WTC11 (cell line): ENCODE data around the gene TMEM198. TPM values are rescaled to one million over a fixed set of nuclear protein-coding genes. Genes with fewer than 3 reads are reported as not detected.

ENCODE experiments used
- ATAC-seq: fragments of 200-7000 bp; cut with Tn5 transposase; 2 replicates; pipeline ENCODE4 v1.10.0; 2021; ENCODE audit warnings: mild to moderate bottlenecking, moderate library complexity
- CTCF ChIA-PET: fragments of 300-600 bp; sonication (Branson Sonifier 250); formaldehyde crosslinking; loops from one replicate; lab custom pipeline; 2021; ENCODE audit warnings: antibody characterized with exemption; lab: Charles Lee
- POLR2A ChIA-PET: fragments of 350-600 bp; sonication (Branson Sonifier 250); formaldehyde crosslinking; loops from one replicate; lab custom pipeline; 2021; ENCODE audit warnings: antibody characterized with exemption; lab: Charles Lee
- DNase-seq: peaks from one replicate; pipeline ENCODE4 v3.0.0; 2021; ENCODE audit warnings: low spot score
- H3K27ac Mint-ChIP-seq: 2 replicates; pipeline ENCODE4 v1.8.0; 2021; ENCODE audit warnings: mixed read lengths
- H3K27me3 Mint-ChIP-seq: 2 replicates; pipeline ENCODE4 v1.8.0; 2021; ENCODE audit warnings: low read depth, mild to moderate bottlenecking, moderate library complexity, mixed read lengths
- H3K36me3 Mint-ChIP-seq: 2 replicates; pipeline ENCODE4 v1.8.0; 2021; ENCODE audit warnings: mixed read lengths
- H3K4me1 Mint-ChIP-seq: 2 replicates; pipeline ENCODE4 v1.8.0; 2022; ENCODE audit warnings: mixed read lengths
- H3K4me3 Mint-ChIP-seq: 2 replicates; pipeline ENCODE4 v1.8.0; 2021; ENCODE audit warnings: mild to moderate bottlenecking, moderate library complexity, mixed read lengths
- H3K9me3 Mint-ChIP-seq: 2 replicates; pipeline ENCODE4 v1.8.0; 2021; ENCODE audit warnings: mixed read lengths
- FOXP1 ChIP-seq: sonication (generic); formaldehyde crosslinking; IDR thresholded peaks from 2 replicates; pipeline ENCODE4 v1.8.0; 2022; ENCODE audit warnings: missing genetic modification reagents, mild to moderate bottlenecking, moderate library complexity, borderline replicate concordance
- GABPB1 ChIP-seq: sonication (generic); formaldehyde crosslinking; IDR thresholded peaks from 2 replicates; pipeline ENCODE4 v1.8.1; 2023; ENCODE audit warnings: mild to moderate bottlenecking, missing genetic modification reagents
- GRHL2 ChIP-seq: fragments of 250-450 bp; sonication (Bioruptor Pico); IDR thresholded peaks from 2 replicates; pipeline ENCODE4 v1.8.0; 2022; ENCODE audit warnings: mild to moderate bottlenecking, moderate library complexity; ENCODE audit not compliant: insufficient replicate concordance, severe bottlenecking
- JUN ChIP-seq: sonication (generic); formaldehyde crosslinking; IDR thresholded peaks from 2 replicates; pipeline ENCODE4 v1.8.0; 2023; ENCODE audit warnings: mild to moderate bottlenecking, missing genetic modification reagents
- NFATC4 ChIP-seq: fragments of 250-450 bp; sonication (Bioruptor Pico); IDR thresholded peaks from 2 replicates; pipeline ENCODE4 v1.9.0; 2021; ENCODE audit warnings: mild to moderate bottlenecking
- NR1H2 ChIP-seq: sonication (generic); formaldehyde crosslinking; IDR thresholded peaks from 2 replicates; pipeline ENCODE4 v1.9.0; 2021; ENCODE audit warnings: mild to moderate bottlenecking, moderate library complexity, missing genetic modification reagents
- PRRX2 ChIP-seq: fragments of 250-450 bp; sonication (Bioruptor Pico); IDR thresholded peaks from 2 replicates; pipeline ENCODE4 v1.8.0; 2021; ENCODE audit warnings: mild to moderate bottlenecking
- RORB ChIP-seq: fragments of 250-450 bp; sonication (Bioruptor Pico); IDR thresholded peaks from 2 replicates; pipeline ENCODE4 v1.9.0; 2021; ENCODE audit warnings: mild to moderate bottlenecking
- TEAD1 ChIP-seq: sonication (generic); formaldehyde crosslinking; IDR thresholded peaks from 2 replicates; pipeline ENCODE4 v1.8.0; 2022; ENCODE audit warnings: mild to moderate bottlenecking, missing genetic modification reagents
- TEAD4 ChIP-seq: sonication (generic); formaldehyde crosslinking; IDR thresholded peaks from 2 replicates; pipeline ENCODE4 v1.8.0; 2022; ENCODE audit warnings: mild to moderate bottlenecking, missing genetic modification reagents
- ZNF317 ChIP-seq: sonication (generic); formaldehyde crosslinking; IDR thresholded peaks from 2 replicates; pipeline ENCODE4 v1.8.1; 2023; ENCODE audit warnings: low read depth, mild to moderate bottlenecking, moderate library complexity, missing genetic modification reagents, borderline replicate concordance
- total RNA-seq: library from RNA; stranded (reverse); gene quantifications from 3 replicates; pipeline ENCODE4 v1.2.3, GENCODE V29; 2021
- TF ChIP-seq, protein P1 (sequence below): sonication (generic); formaldehyde crosslinking; IDR thresholded peaks from 2 replicates; pipeline ENCODE4 v1.8.1; 2022; ENCODE audit warnings: low read depth, missing genetic modification reagents, borderline replicate concordance
- TF ChIP-seq, protein P2 (sequence below): sonication (generic); formaldehyde crosslinking; IDR thresholded peaks from 2 replicates; pipeline ENCODE4 v1.8.1; 2023; ENCODE audit warnings: mild to moderate bottlenecking, missing genetic modification reagents
- TF ChIP-seq, protein P3 (sequence below): sonication (generic); formaldehyde crosslinking; IDR thresholded peaks from 2 replicates; pipeline ENCODE4 v1.8.0; 2023; ENCODE audit warnings: missing genetic modification reagents, mild to moderate bottlenecking, borderline replicate concordance
- TF ChIP-seq, protein P4 (sequence below): sonication (generic); formaldehyde crosslinking; conservative IDR thresholded peaks from 2 replicates; pipeline ENCODE4 v1.8.1; 2022; ENCODE audit warnings: mild to moderate bottlenecking, missing genetic modification reagents
- TF ChIP-seq, protein P5 (sequence below): sonication (generic); formaldehyde crosslinking; IDR thresholded peaks from 2 replicates; pipeline ENCODE4 v1.8.0; 2022; ENCODE audit warnings: mild to moderate bottlenecking, missing genetic modification reagents
- TF ChIP-seq, protein P6 (sequence below): fragments of 250-450 bp; sonication (Bioruptor Pico); IDR thresholded peaks from 2 replicates; pipeline ENCODE4 v1.9.0; 2021; ENCODE audit warnings: mild to moderate bottlenecking, borderline replicate concordance

Gene TMEM198
- total RNA-seq, 1 experiment from 2014 or later, result 7.1 TPM

DNA sequence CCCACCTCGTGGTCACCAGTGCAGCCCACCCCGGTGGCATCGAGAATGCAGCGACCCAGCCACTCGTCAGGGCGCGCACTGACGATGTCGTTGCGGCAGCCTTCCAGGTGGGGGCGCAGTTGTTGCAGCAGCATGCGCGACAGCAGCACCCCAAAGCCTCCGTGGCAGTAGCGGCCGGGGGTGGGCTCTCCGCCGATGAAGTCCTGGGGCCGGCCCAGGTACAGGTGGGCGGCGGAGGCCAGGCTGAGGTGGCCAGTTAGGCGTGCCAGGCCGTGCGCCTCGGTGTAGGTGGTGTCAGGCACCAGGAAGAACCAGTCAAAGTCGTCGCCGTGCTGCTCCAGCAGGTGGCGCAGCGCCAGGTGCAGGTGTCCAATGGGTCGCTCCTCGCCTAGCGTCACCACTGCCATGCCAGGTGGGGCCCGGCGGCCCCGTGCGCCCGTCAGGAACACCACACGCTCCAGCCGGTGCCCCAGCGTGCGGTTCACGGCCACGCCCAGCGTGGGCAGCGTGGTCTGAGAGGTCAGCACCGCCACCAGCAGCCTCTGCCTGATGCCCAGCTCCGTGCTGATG is 2.1 kb upstream of the TMEM198 start (continued):
- TF ChIP-seq, protein P1, sequence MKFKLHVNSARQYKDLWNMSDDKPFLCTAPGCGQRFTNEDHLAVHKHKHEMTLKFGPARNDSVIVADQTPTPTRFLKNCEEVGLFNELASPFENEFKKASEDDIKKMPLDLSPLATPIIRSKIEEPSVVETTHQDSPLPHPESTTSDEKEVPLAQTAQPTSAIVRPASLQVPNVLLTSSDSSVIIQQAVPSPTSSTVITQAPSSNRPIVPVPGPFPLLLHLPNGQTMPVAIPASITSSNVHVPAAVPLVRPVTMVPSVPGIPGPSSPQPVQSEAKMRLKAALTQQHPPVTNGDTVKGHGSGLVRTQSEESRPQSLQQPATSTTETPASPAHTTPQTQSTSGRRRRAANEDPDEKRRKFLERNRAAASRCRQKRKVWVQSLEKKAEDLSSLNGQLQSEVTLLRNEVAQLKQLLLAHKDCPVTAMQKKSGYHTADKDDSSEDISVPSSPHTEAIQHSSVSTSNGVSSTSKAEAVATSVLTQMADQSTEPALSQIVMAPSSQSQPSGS (CRISPR knock-in tag), result no peak
- TF ChIP-seq, protein P2, sequence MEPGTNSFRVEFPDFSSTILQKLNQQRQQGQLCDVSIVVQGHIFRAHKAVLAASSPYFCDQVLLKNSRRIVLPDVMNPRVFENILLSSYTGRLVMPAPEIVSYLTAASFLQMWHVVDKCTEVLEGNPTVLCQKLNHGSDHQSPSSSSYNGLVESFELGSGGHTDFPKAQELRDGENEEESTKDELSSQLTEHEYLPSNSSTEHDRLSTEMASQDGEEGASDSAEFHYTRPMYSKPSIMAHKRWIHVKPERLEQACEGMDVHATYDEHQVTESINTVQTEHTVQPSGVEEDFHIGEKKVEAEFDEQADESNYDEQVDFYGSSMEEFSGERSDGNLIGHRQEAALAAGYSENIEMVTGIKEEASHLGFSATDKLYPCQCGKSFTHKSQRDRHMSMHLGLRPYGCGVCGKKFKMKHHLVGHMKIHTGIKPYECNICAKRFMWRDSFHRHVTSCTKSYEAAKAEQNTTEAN, result peak; percentile 89
- TF ChIP-seq, protein P3, sequence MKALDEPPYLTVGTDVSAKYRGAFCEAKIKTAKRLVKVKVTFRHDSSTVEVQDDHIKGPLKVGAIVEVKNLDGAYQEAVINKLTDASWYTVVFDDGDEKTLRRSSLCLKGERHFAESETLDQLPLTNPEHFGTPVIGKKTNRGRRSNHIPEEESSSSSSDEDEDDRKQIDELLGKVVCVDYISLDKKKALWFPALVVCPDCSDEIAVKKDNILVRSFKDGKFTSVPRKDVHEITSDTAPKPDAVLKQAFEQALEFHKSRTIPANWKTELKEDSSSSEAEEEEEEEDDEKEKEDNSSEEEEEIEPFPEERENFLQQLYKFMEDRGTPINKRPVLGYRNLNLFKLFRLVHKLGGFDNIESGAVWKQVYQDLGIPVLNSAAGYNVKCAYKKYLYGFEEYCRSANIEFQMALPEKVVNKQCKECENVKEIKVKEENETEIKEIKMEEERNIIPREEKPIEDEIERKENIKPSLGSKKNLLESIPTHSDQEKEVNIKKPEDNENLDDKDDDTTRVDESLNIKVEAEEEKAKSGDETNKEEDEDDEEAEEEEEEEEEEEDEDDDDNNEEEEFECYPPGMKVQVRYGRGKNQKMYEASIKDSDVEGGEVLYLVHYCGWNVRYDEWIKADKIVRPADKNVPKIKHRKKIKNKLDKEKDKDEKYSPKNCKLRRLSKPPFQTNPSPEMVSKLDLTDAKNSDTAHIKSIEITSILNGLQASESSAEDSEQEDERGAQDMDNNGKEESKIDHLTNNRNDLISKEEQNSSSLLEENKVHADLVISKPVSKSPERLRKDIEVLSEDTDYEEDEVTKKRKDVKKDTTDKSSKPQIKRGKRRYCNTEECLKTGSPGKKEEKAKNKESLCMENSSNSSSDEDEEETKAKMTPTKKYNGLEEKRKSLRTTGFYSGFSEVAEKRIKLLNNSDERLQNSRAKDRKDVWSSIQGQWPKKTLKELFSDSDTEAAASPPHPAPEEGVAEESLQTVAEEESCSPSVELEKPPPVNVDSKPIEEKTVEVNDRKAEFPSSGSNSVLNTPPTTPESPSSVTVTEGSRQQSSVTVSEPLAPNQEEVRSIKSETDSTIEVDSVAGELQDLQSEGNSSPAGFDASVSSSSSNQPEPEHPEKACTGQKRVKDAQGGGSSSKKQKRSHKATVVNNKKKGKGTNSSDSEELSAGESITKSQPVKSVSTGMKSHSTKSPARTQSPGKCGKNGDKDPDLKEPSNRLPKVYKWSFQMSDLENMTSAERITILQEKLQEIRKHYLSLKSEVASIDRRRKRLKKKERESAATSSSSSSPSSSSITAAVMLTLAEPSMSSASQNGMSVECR (CRISPR knock-in tag), result 0 out of 2 replicates have a peak, but pooled peaks have one; percentile 52
- TF ChIP-seq, protein P4, sequence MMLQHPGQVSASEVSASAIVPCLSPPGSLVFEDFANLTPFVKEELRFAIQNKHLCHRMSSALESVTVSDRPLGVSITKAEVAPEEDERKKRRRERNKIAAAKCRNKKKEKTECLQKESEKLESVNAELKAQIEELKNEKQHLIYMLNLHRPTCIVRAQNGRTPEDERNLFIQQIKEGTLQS (CRISPR knock-in tag), result 0 out of 2 replicates have a peak, but pooled peaks have one; percentile 28
- TF ChIP-seq, protein P5, sequence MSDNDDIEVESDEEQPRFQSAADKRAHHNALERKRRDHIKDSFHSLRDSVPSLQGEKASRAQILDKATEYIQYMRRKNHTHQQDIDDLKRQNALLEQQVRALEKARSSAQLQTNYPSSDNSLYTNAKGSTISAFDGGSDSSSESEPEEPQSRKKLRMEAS (CRISPR knock-in tag), result peak; percentile 86
- TF ChIP-seq ZNF317 (no peak), RORB (CRISPR knock-in tag) (no peak), GABPB1 (CRISPR knock-in tag) (peak; percentile 75), TEAD4 (CRISPR knock-in tag) (no peak), TEAD1 (CRISPR knock-in tag) (peak; percentile 30; the same call in 1 of the 2 replicates), NR1H2 (CRISPR knock-in tag) (no peak), GRHL2 (CRISPR knock-in tag) (no peak)

DNA sequence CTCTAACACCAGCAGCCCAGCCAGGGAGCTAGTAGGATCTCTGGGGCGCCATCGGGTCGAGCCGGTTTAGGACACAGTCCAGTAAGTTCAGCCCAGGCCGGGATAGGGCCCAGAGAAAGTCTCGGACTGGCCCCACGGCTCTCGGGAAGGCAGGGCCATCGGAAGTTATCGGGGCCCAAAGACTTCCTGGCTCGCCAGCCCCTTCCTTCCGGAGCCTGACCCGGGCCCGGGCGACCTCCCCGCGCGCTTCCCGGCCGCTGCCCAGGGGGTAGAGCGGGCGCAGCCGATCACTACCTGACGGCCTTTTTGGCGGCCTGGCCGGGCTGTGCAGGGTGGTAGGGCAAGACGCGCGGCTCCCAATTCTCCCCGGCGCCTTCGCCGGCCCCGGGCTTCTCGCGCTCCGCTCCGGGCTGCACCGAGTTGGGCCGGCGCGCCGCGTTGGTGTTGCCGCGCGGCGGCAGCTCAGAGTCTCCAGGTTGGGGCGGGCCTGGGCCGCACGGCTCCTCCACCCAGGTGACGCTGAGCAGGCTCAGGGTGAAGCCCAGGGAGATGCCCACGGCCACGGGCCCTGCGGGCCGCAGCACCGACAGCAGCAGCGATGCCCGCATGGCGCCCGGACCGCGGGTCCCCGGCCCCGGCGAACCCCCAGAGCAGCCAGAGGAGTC is 765 bp upstream of the TMEM198 start:
- no peaks in the 10 kb centered on the region for H3K9me3 Mint-ChIP-seq
- ChIA-PET CTCF (interaction anchor here (0.7 to 41.3 kb wide), 21 partner anchors 10 to 140 kb away, joined by 3 to 2316 read pairs (median 4); partner anchors contain the start of genes GMPPA, INHA, OBSL1 and SLC4A3), POLR2A (interaction anchor here (0.6 to 2.6 kb wide), 5 partner anchors 9 to 54 kb away, joined by 3 to 15 read pairs (median 4); partner anchors contain the start of gene STK11IP)
- peak; percentile 2 for ATAC-seq
- no peak overlapping the region for H3K27ac Mint-ChIP-seq
- peaks cover 27% of the 10 kb centered on the region for H3K27me3 Mint-ChIP-seq
- peaks cover 28% of the 10 kb centered on the region for H3K36me3 Mint-ChIP-seq
- DNase-seq, result no peak
- peak overlapping the region; percentile 86 for H3K4me3 Mint-ChIP-seq
- H3K4me1 Mint-ChIP-seq, result peaks cover 24% of the 10 kb centered on the region
- TF ChIP-seq, protein P4 (CRISPR knock-in tag), result no peak
- TF ChIP-seq FOXP1 (CRISPR knock-in tag), result no peak
- no peak for TF ChIP-seq PRRX2 (CRISPR knock-in tag)
- no peak for TF ChIP-seq NFATC4 (CRISPR knock-in tag)
- TF ChIP-seq JUN (CRISPR knock-in tag), result 0 out of 2 replicates have a peak, but pooled peaks have one; percentile 53
- TF ChIP-seq, protein P6, sequence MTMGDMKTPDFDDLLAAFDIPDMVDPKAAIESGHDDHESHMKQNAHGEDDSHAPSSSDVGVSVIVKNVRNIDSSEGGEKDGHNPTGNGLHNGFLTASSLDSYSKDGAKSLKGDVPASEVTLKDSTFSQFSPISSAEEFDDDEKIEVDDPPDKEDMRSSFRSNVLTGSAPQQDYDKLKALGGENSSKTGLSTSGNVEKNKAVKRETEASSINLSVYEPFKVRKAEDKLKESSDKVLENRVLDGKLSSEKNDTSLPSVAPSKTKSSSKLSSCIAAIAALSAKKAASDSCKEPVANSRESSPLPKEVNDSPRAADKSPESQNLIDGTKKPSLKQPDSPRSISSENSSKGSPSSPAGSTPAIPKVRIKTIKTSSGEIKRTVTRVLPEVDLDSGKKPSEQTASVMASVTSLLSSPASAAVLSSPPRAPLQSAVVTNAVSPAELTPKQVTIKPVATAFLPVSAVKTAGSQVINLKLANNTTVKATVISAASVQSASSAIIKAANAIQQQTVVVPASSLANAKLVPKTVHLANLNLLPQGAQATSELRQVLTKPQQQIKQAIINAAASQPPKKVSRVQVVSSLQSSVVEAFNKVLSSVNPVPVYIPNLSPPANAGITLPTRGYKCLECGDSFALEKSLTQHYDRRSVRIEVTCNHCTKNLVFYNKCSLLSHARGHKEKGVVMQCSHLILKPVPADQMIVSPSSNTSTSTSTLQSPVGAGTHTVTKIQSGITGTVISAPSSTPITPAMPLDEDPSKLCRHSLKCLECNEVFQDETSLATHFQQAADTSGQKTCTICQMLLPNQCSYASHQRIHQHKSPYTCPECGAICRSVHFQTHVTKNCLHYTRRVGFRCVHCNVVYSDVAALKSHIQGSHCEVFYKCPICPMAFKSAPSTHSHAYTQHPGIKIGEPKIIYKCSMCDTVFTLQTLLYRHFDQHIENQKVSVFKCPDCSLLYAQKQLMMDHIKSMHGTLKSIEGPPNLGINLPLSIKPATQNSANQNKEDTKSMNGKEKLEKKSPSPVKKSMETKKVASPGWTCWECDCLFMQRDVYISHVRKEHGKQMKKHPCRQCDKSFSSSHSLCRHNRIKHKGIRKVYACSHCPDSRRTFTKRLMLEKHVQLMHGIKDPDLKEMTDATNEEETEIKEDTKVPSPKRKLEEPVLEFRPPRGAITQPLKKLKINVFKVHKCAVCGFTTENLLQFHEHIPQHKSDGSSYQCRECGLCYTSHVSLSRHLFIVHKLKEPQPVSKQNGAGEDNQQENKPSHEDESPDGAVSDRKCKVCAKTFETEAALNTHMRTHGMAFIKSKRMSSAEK (CRISPR knock-in tag), result no peak
